DMS53 (cell line): Measurements from ENCODE around the gene KRTAP21-1.
"Not testable (repeated sequence)": the region's sequence is repeated elsewhere in the genome, so short reads cannot be mapped to it uniquely, and the experiment has no call there.

Experiments
- DNase-seq: peaks from one replicate; lab custom pipeline; 2025; lab: John Stamatoyannopoulos, UW

KRTAP21-1 gene

DNA sequence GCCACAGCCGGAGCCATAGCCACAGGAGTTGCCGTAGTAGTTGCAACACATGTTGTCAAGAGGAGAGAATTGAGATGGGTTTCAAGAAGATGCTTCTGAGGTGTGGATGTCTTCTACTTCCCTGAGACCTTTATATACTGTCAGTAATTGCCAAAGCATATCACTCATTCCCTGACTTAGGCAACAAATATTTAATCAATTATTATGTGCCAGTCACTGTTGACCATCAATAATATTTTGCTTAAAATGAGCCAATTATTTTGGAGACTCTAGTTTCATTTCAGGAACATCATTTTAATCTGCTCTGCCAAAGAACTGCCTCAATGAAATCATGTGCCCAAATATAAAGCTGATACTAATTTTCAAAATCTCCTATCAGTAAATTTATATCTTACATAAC, at the start of gene KRTAP21-1:
TSS of gene KRTAP21-1 (minus strand) at position 101 of the 400 bp plus-strand sequence. CDS start at position 51, 50 bp downstream.
- DNase-seq, result not testable (repeated sequence)

DNA sequence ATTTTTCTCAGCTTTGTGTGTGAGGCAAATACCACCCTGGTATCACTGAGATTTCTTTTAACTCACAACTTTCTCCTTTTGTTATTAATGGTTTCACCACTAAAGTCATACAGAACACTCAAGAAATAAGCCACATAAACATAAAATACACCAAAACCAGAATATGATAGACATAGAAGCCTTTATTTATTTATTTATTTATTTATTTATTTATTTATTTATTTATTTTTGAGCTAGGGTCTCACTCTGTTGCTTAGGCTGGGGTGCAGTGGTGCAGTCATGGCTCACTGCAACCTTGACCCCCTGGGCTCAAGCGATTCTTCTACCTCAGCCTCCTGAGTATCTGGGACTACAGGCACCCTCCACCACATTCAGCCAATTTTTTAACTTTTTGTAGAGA, 45.4 kb upstream of the KRTAP21-1 start:
- no peak for DNase-seq

DNA sequence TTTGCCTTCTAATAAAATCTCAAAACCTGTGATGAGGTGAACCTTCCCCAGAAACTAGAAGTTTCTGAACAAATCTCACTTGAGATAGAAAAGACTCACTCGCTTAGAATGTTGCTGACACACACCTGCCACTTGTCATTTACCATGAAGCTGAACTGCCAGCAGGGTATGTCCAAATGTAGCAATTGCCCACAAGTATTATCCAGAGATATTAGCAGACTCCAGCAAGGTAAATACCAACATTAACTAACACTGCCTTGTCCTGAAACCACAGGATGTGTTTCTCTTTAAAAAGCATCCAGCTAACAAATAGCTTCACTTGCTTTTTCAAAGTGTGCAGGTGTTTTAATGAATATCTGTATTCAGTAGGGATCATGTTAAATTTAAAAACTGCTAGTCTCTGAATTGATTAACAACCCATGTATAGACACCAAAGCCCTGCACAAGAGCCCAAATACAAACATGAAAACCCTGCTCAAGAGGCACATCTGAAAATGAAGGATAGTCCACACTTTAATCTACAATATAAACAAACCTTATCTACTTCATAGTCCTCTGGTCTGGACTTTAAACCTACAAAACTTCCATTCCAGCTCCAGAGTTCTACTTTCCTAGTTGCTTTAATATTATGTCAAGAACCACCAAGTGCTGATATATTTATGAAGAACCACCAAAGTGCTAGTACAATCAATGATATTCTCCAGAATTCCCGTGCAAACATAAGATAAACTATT, 38.5 kb upstream of the KRTAP21-1 start:
- DNase-seq, result peak; percentile 63

DNA sequence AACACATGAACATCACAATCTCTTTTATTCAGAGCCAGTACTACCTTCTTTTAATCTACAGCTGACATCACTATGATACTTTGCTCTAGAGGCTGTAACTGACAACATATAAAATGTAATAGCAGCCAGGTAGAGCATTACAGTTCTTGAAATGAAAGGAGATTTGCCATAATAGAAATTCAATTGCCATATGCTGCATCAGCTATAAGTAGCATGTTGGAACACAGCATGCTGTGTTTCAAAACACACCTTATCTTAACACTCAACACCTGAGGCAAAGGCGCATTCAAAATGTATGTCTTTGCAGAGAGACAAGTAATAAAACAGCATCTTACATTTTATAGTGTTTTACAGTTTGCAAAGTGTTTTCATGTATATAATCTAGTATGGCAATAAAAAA, 24.0 kb upstream of the KRTAP21-1 start:
- no peak for DNase-seq

DNA sequence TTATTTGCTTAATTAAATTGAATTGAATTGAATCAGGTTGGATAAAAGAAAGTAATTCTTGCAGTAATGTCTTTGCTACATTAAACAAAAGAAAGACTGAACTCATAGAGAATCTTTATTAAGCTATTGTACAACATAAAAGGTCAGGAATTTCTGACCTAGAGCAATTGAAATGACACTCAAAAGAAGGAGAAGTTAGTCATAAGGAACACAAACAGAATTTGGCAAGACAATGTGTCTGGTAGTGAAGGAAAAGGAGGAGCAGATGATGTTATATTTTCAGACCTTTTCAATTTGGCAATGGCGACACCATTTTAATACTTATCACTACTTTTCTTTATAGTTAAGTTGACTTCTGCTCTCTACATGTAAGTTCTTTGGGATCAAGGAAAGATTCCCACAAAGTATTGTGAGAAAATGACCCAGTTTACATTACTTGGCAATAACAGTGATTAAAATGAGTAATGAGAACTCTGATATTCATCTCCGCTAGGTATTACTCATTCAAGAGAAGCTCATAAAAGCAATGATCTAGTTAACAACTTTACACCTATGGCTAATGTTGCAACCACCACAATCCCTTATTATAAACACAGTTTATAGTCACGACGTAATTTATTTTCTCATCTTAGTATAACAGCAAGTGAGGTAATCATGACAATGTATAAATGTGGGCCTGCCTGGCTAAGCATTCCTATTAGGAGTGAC, 14.7 kb upstream of the KRTAP21-1 start:
- no peak for DNase-seq

DNA sequence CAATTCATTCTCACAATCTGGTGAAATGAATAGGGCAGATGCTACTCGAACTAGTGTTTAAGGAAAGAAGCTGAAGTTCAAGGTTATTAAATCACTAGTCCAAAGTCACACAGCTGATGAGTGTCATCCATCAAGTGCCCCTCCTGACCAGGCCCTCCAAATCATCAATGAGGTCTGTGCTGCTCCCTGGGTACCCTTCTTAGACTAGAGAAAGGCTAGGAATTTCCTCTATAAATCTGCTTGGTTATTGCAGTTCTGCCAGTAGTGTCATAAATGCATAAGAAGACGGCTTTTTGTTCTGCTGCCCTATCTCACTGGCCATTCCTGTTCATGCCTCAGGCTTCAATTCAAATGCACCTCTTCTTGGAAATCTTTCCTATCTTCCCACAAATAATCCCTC, 5.5 kb upstream of the KRTAP21-1 start:
- DNase-seq, result no peak

DNA sequence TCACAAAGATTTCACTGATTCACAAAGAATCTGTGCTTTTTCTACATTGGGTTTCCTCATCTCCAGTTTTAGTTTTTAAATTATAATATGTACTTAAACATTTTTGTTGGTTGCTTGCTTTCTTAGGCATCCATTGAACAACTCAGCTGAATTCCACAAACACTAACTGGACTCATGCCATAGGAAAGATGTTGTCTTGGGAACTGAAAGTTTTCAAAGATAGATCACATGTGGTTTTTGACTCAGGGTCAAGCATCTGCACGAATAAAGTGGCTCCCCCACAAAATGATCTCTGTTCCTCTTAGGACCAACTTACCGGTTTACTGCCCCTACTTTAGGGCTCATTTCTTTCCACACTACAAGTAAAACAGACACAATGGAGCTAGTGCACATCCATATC, 3.1 kb upstream of the KRTAP21-1 start:
- DNase-seq, result no peak

DNA sequence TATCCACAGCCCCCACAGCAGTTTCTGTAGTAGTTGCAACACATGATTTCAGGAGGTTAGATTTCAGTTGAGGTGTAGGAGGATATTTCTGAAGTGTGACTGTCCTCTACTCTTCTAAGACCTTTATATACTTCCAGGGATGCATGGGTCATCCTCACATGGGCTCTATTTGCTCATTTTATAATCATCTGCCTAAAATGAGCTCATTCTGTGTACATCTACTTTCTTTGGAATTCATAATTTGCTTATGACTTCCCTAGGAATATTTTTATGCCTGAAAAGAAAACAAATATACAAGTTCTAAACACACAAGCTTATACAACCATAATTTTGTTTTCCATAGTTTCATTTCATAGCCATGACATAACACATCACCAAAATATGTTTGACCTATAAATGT, 8.1 kb downstream of the KRTAP21-1 start, which contains the start of gene KRTAP21-2:
TSS of gene KRTAP21-2 (minus strand) at position 101 of the 400 bp plus-strand sequence. CDS start at position 44, 57 bp downstream.
- DNase-seq, result no peak

DNA sequence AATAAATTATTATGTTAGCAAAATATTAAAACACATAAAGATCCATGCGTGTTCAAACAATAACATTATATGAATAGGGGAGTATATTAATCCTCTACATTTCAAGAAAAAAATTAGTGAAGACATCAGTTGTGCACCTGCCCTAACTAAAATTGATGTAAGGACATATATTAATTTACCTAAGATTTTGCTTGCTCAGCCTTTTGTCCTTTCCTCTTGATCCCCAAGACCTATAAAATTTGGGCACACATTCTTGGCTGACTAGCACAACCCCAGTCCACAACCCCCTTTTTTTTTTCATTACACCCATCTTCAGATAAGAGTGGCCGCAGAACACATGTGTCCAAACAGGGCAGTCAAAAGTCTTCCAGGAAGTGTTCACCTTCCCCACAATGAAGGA, 14.8 kb downstream of the KRTAP21-1 start:
- DNase-seq, result no peak

DNA sequence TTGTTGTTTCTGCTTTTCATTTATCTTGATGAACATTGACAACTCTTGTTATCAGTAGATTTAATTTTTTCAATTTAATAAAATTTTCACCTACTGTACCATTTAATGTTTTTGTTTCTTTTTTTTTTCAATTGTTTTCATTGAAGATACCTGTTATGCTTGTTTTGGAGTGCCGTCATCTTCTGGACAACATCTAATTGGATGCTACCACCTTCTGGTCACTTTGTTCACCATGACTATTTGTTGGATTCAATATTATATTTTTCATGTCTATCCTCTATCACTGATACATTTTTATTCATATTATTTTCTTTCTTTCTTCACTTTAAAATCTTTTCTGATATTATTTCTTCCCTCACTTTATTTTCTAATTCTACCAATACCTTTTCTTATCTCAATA, 22.2 kb downstream of the KRTAP21-1 start:
- peak; percentile 49 for DNase-seq

DNA sequence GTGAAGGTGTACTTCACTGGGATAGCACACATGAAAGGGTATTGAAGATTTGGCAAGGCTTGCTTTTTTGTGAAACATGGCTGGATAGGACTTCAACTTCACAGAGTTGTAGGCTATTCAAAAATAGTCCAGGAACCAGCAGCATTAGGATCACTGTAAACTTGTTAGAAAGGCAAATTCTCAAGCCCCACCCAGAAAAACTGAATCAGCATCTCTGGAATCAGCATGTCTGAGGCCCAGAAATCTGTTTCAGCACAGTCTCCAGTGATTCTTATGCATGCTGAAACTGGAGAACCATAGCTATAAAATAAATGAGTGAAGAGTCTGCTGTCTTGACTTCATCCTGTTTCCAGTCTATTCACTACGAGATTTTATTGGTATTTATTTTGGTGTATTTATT, 28.5 kb downstream of the KRTAP21-1 start:
- DNase-seq, result no peak

DNA sequence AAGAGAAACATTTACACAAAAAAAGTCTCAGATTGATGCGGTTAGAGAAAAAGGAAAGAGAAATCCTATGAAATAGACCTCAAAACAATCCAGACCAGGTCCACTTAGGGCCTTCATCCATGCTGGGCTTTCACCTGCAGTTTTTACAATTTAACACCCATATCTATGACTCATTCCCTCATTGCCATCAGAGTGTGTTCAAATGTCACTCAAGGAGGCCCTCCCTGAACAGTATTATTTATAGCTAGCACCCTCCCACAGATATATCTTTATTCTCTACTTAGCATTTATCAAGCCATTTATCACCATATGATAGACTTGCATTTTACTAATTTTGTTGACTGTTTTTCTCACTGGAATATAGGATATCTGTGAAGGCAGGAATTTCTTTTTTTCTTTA, 35.8 kb downstream of the KRTAP21-1 start:
- DNase-seq, result peak; percentile 58

DNA sequence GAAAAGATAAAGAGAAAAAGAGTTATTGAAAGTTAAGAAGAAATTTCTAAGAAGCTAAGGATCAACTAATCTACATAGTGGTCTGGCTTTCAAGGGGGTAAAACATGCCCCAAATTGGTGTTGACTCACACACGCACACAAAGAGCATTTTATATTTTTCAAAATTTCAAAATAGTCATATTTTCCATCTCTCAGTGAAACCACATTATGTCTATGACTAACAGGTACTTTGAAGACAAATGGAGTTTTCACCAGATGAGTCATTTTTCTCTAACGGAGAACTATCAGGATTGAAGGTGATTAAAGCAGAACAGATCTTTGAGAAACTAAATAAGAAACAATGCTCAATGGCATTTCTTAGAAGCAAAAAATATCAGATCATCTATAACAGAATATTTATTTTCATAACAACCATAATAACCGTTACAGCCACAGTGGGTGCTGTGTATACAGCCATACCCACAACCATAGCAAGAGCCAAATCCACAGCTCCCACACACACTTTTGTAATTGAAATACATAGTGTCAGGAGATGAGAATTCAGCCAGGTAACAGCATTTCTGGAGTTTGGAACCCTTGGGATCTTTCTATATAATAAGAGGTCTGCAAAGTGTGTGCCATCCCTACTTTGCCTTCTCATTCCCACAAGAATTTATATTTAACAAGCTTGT, 36.9 kb downstream of the KRTAP21-1 start, which contains the start of gene KRTAP21-3:
TSS of gene KRTAP21-3 (minus strand) at position 539 of the 671 bp plus-strand sequence. CDS start at position 521, 18 bp downstream.
- no peak for DNase-seq

DNA sequence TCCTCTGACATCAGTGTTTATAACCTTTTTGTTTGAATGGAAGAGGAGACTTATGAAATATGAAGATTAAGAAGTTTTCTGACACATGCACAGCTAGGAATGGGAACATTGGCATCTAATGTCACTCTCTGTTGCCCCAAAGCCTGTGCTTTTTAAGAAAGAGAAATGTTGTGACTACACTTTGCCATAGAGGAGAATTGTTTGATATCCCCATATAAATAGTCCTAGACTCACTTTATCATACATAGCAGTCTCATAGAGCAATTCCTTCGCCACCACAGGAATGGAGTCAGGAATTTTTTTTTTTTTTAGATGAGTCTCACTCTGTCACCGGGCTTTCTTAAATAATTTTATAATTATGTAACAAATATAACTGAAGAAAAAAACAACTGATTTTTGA, 38.1 kb downstream of the KRTAP21-1 start:
- no peak for DNase-seq

DNA sequence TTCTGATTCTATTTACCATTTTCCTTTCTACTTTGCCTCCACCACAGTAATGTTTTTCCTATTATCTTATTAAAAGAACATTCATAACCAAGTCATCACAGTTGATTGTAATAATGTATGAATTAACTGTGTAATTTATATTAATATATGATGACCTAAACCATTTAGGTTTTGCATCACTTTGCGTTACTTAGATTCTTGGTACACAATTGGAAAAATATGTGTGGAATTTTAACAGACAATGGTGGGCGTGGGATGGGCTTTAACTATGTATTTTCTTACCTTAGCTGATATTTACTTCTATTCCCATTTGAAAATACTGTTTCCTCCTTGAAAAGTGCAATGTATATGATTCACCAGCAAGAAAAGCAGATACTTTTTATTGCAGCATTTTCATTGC, 40.3 kb downstream of the KRTAP21-1 start:
- DNase-seq, result no peak

DNA sequence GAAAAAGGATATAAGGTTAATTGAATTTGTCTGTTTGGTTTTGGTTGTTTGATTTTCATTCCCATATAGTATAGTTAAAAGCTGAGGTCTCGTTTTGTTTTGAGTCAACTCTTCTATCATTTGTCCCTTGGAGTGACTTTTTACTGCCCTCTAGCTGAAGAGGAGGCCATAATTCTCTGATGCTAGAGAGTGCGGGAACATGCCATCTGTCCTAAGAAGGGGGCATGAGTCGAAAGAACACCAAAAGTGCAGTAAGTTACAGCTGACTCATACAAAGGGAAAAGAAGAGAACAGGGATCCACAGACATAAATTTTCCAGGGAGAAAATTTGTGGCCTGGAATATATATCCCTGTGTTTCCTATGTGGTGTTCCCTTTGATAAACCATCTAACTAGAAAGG, 40.8 kb downstream of the KRTAP21-1 start:
- DNase-seq, result no peak

DNA sequence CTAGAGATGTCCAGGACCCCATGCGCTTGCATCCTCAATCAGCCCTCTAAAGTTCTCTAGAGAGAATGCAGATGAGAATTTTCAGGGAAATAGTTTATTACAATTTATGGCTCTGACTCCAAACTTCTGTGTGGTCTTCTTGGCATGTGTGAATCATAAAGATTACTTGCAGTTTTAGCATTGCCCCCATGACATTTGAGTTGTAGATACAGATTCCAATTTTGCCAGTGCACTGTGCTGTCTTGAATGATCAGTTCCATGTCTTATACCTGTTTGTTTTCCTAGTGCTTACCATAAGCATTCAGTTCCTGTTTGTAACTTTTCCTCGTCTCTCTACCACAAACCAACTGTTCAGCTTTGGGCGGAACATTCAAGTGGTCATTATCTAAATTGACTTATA, 41.5 kb downstream of the KRTAP21-1 start:
- DNase-seq, result no peak

DNA sequence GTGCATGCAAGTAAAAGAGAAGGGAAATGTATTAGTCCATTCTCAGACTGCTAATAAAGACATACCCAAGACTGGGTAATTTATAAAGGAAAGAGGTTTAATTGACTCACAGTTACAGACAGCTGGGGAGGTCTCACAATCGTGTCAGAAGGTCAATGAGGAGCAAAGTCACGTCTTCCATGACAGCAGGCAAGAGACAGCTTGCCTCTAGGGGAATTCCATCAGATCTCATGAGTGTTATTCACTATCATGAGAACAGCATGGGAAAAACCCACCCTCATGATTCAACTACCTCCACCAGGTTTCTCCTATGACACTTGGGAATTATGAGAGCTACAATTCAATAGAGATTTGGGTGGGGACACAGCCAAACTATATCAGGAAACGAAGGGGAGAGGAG, 44.7 kb downstream of the KRTAP21-1 start:
- no peak for DNase-seq

DNA sequence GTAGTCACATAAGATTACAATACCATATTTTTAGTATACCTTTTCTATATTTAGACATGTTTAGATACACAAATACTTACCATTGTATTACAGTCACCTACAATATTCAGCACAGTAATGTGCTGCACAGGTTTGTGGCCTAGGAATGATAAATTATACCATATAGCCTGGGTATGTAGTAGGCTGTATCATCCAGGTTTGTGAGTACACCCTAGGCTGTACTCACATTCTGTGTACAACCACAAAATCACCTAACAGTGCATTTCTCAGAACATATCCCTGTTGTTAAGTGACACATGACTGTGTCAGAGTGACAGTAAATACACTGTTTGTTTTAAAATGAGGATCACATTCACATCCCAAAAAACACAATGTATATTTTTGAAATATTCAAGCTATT, 47.8 kb downstream of the KRTAP21-1 start:
- no peak for DNase-seq
